ENCODE data around the gene SLIT3.

The SLIT3 gene

DNA sequence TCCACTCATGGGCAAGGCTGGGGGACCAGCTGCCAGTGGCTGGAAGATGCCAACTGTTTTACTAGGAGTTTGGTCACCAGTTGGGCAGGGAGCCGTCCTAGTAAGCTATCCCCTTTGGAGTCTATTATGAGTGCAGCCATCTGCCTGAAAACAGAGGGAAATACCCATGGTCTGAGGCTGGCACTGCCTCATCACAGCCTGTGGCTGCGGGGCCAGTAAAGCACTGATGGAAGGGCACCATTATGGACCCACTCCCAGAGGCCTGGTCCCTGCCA lies 534.6 kb downstream of the SLIT3 start:
- no peak for TF ChIP-seq CTCF (conservative IDR thresholded peaks at IDR 0.05; ENCODE audit: low read length)
- no peak for DNase-seq (ENCODE audit: low read depth)
- no peak overlapping the region for H3K4me3 ChIP-seq (ENCODE audit: low read length)

- peak; percentile 81 for DNase-seq (ENCODE audit: low read depth)
- H3K4me3 ChIP-seq (ENCODE audit: low read length) = no peak overlapping the region
- no peak for TF ChIP-seq CTCF (conservative IDR thresholded peaks at IDR 0.05; ENCODE audit: low read length)
These were observed 535.2 kb downstream of the SLIT3 start for GRCh38 chr5:168765551-168766425.

GRCh38 chr5:168765086-168765550 lies 535.8 kb downstream of the SLIT3 start:
- no peak for TF ChIP-seq CTCF (conservative IDR thresholded peaks at IDR 0.05; ENCODE audit: low read length)
- no peak overlapping the region for H3K4me3 ChIP-seq (ENCODE audit: low read length)
- no peak for DNase-seq (ENCODE audit: low read depth)

- TF ChIP-seq CTCF (conservative IDR thresholded peaks at IDR 0.05; ENCODE audit: low read length) = no peak
- DNase-seq (ENCODE audit: low read depth) = no peak
- H3K4me3 ChIP-seq (ENCODE audit: low read length) = no peak overlapping the region
These were observed 544.2 kb downstream of the SLIT3 start for GRCh38 chr5:168756453-168757391.

- H3K4me3 ChIP-seq (ENCODE audit: low read length) = no peak overlapping the region
- no peak for TF ChIP-seq CTCF (conservative IDR thresholded peaks at IDR 0.05; ENCODE audit: low read length)
- no peak for DNase-seq (ENCODE audit: low read depth)
These were observed 545.3 kb downstream of the SLIT3 start for GRCh38 chr5:168755548-168756093.

DNA sequence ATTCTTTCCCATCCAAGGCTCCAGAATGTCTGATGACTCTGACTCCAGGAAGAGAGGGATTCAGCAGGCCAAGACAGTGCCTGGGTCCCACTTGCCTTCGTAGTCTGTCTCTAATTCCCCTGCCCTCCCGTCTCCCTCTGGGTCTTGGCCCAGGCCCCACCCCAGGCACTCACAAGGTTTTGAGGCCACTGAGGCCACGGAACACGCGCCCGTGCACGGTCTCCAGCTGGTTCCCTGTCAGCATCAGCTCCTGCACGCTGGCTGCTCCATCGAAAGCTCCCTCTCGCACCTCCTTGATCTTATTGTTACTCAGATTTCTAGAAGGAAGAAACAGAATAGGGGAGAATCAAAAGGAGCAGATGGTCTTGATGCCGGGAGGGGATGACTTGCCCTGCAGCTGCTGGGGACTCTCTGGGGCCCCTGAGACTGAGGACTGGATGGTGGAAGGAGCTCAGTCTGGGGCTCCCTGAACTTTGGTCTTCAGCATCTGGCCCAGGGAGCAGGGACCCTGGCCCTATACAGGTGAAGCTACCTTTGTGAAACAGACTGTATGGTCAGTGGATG lies 547.2 kb downstream of the SLIT3 start:
- H3K4me3 ChIP-seq (ENCODE audit: low read length) = no peak overlapping the region
- TF ChIP-seq CTCF (conservative IDR thresholded peaks at IDR 0.05; ENCODE audit: low read length) = no peak
- DNase-seq (ENCODE audit: low read depth) = no peak
